Measurements from ENCODE around the gene RNU1-4.
"Not testable (repeated sequence)": the region's sequence is repeated elsewhere in the genome, so short reads cannot be mapped to it uniquely, and the experiment has no call there.

The RNU1-4 gene

DNA sequence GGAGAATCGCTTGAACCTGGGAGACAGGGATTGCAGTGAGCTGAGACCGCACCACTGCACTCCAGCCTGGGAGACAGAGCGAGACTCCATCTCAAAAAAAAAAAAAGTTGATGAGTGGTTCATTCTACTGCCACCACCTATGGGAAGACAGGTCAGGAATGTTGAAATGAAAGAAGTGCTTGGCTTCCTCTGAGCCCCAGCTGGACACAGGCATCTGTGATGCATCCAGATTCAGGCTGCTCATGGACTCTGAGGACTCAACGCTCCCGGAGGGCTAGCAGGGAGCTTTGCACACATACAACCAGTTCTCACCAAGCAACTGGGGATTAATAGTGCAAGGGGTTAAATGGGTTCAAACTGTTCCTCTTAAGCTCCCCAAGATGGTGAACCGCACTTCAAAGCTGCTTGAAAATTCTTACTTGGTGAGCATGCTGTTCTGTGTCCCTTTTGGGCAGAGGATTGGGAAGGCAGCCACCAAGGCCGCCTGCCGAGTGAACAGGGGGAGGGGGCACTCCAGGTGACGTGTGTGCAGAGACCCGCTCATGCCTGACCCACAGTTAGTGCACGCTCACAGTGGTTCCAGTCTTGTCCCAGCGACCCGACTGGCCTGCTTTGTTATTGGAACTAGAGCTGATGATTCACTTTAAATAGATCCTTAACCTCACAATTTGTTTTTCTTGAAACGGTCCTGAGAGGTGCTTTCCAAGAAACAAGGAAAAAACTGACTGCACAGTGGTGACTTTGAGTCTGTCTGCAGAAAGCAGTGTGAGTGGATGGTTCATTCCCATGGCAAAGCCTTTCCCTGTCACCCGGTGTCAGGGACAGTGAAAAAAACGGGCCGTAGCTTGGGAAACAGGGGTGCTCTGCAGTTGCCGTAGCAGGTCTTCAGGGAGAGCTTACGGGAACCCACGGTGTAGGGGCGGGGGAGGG lies 32.2 kb downstream of the RNU1-4 start:
- not testable (repeated sequence) for H3K27me3 ChIP-seq (ENCODE audit: control insufficient read depth, insufficient read depth, low read length, poor library complexity, severe bottlenecking); H3K4me1 ChIP-seq (ENCODE audit: control insufficient read depth, insufficient read depth, low read length); H3K27ac ChIP-seq (ENCODE audit: insufficient read depth, low read depth, low read length, poor library complexity, severe bottlenecking); H3K9me3 ChIP-seq (ENCODE audit: control insufficient read depth, low read length); H3K36me3 ChIP-seq (ENCODE audit: control insufficient read depth, insufficient read depth, low read length); H3K4me3 ChIP-seq (ENCODE audit: insufficient read depth, low read depth, low read length)
- 82% methylated on average over 11 to 12 of the region's 21 CpGs for WGBS, 2 experiments

DNA sequence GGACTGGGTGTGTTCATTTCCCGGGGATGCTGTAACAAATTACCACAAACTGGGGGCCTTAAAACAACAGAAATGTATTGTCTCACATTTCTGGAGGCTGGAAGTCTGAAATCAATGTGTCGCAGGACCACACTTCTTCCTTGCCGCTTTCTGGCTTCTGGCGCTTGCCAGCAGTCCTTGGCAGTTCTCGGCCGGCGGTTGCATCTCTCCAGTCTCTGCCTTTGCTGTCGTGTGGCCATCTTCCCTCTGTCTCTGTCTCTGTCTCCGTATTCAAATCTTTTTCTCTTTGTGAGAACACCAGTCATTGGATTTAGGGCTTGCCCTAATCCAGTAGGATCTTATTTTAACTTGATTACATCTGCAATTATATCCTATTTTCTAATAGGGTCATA lies 32.9 kb downstream of the RNU1-4 start:
- H3K4me1 ChIP-seq (ENCODE audit: control insufficient read depth, insufficient read depth, low read length); H3K4me3 ChIP-seq (ENCODE audit: insufficient read depth, low read depth, low read length); H3K27me3 ChIP-seq (ENCODE audit: control insufficient read depth, insufficient read depth, low read length, poor library complexity, severe bottlenecking); H3K27ac ChIP-seq (ENCODE audit: insufficient read depth, low read depth, low read length, poor library complexity, severe bottlenecking); H3K36me3 ChIP-seq (ENCODE audit: control insufficient read depth, insufficient read depth, low read length); H3K9me3 ChIP-seq (ENCODE audit: control insufficient read depth, low read length): not testable (repeated sequence)
- 80 to 82% methylated on average over 7 to 8 of the region's 9 CpGs for WGBS, 2 experiments

DNA sequence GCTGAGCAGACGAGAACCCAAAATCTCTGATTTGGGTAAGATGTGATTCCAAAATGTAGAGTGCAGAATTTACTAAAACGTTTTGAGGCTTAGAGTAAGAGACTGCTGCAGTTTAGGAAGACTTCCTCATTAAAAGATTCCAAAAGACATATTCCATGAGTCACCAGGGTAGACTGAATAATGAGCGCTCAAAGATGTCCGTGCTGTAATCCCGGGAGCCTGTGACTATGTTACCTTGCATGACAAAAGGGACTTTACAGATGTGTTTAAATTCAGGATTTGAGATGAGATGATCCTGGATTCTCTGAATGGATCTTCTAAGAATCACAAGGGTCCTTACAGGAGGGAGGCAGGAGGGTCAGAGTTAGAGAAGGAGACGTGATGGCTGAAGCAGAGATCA lies 33.4 kb downstream of the RNU1-4 start:
- H3K27me3 ChIP-seq (ENCODE audit: control insufficient read depth, insufficient read depth, low read length, poor library complexity, severe bottlenecking); H3K9me3 ChIP-seq (ENCODE audit: control insufficient read depth, low read length); H3K4me1 ChIP-seq (ENCODE audit: control insufficient read depth, insufficient read depth, low read length); H3K4me3 ChIP-seq (ENCODE audit: insufficient read depth, low read depth, low read length); H3K36me3 ChIP-seq (ENCODE audit: control insufficient read depth, insufficient read depth, low read length); H3K27ac ChIP-seq (ENCODE audit: insufficient read depth, low read depth, low read length, poor library complexity, severe bottlenecking): not testable (repeated sequence)
- WGBS, 2 experiments: 62 to 83% methylated on average over 2 to 3 of the region's 6 CpGs

DNA sequence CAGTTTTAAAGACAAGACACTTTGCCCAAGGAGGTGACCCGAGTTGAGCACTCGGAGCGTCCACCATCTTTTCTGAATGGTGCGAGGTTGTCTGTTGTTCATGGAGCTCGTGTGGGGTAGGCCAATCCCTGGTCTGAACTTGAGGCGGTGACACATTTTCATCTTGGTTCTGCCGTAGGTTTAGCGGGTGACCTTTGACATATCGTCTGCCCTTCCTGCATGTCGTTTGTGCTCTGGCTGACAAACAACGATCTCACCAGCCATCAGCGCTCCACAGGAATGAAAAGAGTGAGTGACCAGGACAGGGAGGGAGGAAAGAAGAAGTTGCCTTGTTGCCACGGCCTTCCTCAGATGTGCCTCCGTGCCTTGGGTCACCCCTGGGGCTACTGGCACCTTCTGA lies 34.5 kb downstream of the RNU1-4 start:
- H3K27me3 ChIP-seq (ENCODE audit: control insufficient read depth, insufficient read depth, low read length, poor library complexity, severe bottlenecking); H3K4me1 ChIP-seq (ENCODE audit: control insufficient read depth, insufficient read depth, low read length); H3K9me3 ChIP-seq (ENCODE audit: control insufficient read depth, low read length); H3K27ac ChIP-seq (ENCODE audit: insufficient read depth, low read depth, low read length, poor library complexity, severe bottlenecking); H3K36me3 ChIP-seq (ENCODE audit: control insufficient read depth, insufficient read depth, low read length); H3K4me3 ChIP-seq (ENCODE audit: insufficient read depth, low read depth, low read length): not testable (repeated sequence)
- 93 to 95% methylated on average over 6 to 7 of the region's 14 CpGs for WGBS, 2 experiments

DNA sequence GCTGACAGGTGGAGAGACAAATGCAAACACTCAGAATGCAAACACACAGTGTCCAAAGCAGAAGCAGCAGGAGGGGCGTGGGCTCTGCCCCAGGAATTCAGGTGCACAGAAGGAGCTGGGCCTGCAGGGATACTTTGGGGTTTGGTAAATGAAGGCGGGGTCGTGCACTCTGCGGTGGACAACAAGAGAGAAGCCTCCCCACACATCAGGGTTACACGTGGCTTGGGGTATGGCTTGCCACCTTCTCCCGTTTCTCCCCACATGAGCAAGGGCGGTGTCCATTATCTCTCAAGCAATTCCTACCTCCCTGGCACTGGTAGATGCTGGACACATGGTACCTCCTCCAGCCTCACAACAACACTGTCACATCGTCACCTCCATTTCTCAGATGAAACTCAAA lies 35.0 kb downstream of the RNU1-4 start:
- 78 to 96% methylated on average over 3 to 6 of the region's 8 CpGs for WGBS, 2 experiments
- not testable (repeated sequence) for H3K27ac ChIP-seq (ENCODE audit: insufficient read depth, low read depth, low read length, poor library complexity, severe bottlenecking); H3K4me1 ChIP-seq (ENCODE audit: control insufficient read depth, insufficient read depth, low read length); H3K36me3 ChIP-seq (ENCODE audit: control insufficient read depth, insufficient read depth, low read length); H3K4me3 ChIP-seq (ENCODE audit: insufficient read depth, low read depth, low read length); H3K9me3 ChIP-seq (ENCODE audit: control insufficient read depth, low read length); H3K27me3 ChIP-seq (ENCODE audit: control insufficient read depth, insufficient read depth, low read length, poor library complexity, severe bottlenecking)

DNA sequence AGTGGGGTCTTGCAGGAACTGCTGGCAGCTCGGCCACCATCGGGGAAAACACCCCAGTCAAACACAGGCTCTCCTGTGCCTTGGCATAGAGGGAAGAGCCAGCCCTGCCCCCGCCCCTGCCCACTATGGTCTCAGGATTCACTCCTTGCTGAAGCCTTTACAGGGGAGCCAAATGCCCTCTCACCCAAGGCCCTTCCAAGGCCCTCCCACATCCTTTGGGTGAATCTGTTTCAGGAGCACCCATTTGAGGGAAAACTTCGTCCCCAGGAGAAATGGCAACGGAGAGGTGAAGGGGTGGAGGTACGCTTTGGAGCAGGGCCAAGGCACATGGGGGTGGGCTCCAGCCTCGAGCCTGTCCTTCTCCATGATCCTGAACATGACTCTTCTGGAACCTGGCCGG lies 35.9 kb downstream of the RNU1-4 start:
- H3K9me3 ChIP-seq (ENCODE audit: control insufficient read depth, low read length); H3K36me3 ChIP-seq (ENCODE audit: control insufficient read depth, insufficient read depth, low read length); H3K27ac ChIP-seq (ENCODE audit: insufficient read depth, low read depth, low read length, poor library complexity, severe bottlenecking); H3K27me3 ChIP-seq (ENCODE audit: control insufficient read depth, insufficient read depth, low read length, poor library complexity, severe bottlenecking); H3K4me3 ChIP-seq (ENCODE audit: insufficient read depth, low read depth, low read length); H3K4me1 ChIP-seq (ENCODE audit: control insufficient read depth, insufficient read depth, low read length): not testable (repeated sequence)
- 93 to 100% methylated on average over 2 of the region's 8 CpGs for WGBS, 2 experiments

DNA sequence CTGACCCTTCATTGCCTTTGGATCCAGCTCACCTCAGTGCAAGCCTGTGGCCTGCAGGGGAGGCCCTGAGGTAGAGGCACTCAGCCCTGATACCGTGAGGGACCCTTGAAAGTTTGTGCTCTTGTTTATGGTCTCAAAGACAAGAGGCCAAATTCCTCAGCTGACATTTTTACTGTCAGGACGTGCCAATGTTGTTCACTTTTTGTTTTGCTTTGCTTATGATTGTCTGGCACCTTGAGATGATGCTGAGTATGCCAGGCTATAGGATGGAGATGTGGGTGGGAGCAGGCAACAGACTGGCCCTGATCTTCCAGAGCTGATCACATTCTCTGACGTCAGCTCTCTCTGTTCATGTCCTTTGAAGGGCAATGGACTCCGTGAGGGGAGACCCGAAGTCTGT lies 36.5 kb downstream of the RNU1-4 start:
- H3K9me3 ChIP-seq (ENCODE audit: control insufficient read depth, low read length); H3K27me3 ChIP-seq (ENCODE audit: control insufficient read depth, insufficient read depth, low read length, poor library complexity, severe bottlenecking); H3K36me3 ChIP-seq (ENCODE audit: control insufficient read depth, insufficient read depth, low read length); H3K4me1 ChIP-seq (ENCODE audit: control insufficient read depth, insufficient read depth, low read length); H3K27ac ChIP-seq (ENCODE audit: insufficient read depth, low read depth, low read length, poor library complexity, severe bottlenecking); H3K4me3 ChIP-seq (ENCODE audit: insufficient read depth, low read depth, low read length): not testable (repeated sequence)
- WGBS, 2 experiments: 89 to 92% methylated on average over 5 of the region's 5 CpGs

DNA sequence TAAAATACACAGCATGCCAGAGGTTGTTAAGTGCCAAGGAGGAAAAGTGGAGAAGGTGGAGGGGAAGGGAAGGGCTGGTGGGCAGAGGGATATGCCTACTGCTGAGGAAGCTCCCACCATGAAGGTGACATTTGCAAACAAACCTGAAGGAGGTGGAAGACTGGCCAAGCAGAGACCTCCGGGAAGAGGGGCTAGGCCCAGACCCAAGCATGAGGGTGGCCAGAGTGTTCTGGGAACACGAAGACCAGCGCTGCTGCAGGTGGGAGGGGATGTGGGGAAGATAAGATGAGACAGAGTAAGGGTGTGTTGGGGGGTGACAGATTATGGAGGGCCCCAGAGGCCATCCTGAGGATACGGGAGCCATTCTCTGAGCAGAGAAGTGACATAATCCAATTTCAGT lies 37.5 kb downstream of the RNU1-4 start:
- H3K36me3 ChIP-seq (ENCODE audit: control insufficient read depth, insufficient read depth, low read length); H3K27ac ChIP-seq (ENCODE audit: insufficient read depth, low read depth, low read length, poor library complexity, severe bottlenecking); H3K4me1 ChIP-seq (ENCODE audit: control insufficient read depth, insufficient read depth, low read length); H3K27me3 ChIP-seq (ENCODE audit: control insufficient read depth, insufficient read depth, low read length, poor library complexity, severe bottlenecking); H3K4me3 ChIP-seq (ENCODE audit: insufficient read depth, low read depth, low read length); H3K9me3 ChIP-seq (ENCODE audit: control insufficient read depth, low read length): not testable (repeated sequence)
- 92 to 97% methylated on average over 4 of the region's 4 CpGs for WGBS, 2 experiments

DNA sequence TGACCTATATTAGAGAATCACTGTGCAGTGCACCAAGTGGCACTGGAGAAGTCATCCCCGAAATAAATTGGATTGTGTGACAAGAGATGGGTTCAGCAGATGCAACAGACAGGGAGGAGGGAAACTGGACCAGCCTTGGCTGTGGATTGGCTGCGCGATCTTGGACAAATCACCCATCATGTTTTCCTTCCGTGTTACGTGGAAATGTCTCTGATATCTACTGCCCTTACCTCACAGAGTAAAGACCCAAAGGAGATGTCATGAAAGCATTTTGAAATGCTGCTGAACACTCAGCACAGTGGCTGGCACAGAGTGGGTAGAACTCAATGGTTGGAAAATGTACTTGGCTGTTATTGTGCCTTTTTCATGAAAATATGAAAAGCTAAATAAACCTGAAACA lies 39.2 kb downstream of the RNU1-4 start:
- H3K4me3 ChIP-seq (ENCODE audit: insufficient read depth, low read depth, low read length); H3K36me3 ChIP-seq (ENCODE audit: control insufficient read depth, insufficient read depth, low read length); H3K27me3 ChIP-seq (ENCODE audit: control insufficient read depth, insufficient read depth, low read length, poor library complexity, severe bottlenecking); H3K9me3 ChIP-seq (ENCODE audit: control insufficient read depth, low read length); H3K27ac ChIP-seq (ENCODE audit: insufficient read depth, low read depth, low read length, poor library complexity, severe bottlenecking); H3K4me1 ChIP-seq (ENCODE audit: control insufficient read depth, insufficient read depth, low read length): not testable (repeated sequence)
- WGBS, 2 experiments: 89 to 90% methylated on average over 5 of the region's 5 CpGs

DNA sequence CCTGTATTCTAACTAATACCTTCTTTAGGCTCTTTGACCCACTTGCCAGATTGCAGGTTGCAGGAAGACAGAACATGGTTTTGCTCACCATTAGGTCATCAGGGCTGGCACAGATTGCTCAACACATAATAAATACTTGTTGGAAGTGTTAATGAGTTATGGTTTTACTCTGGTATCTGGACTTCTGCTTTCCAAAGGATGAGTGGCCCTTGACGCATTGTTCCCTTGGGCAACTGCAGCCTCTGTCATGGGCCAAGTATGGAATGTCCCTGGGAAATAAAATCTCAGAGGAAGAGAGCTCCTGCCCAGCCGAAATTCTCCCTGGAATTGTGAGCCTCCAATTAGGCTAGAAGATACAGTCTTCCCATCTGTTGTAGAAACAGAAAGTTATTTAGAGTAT lies 40.7 kb downstream of the RNU1-4 start:
- H3K4me3 ChIP-seq (ENCODE audit: insufficient read depth, low read depth, low read length); H3K9me3 ChIP-seq (ENCODE audit: control insufficient read depth, low read length); H3K27ac ChIP-seq (ENCODE audit: insufficient read depth, low read depth, low read length, poor library complexity, severe bottlenecking); H3K36me3 ChIP-seq (ENCODE audit: control insufficient read depth, insufficient read depth, low read length); H3K27me3 ChIP-seq (ENCODE audit: control insufficient read depth, insufficient read depth, low read length, poor library complexity, severe bottlenecking); H3K4me1 ChIP-seq (ENCODE audit: control insufficient read depth, insufficient read depth, low read length): not testable (repeated sequence)
- no CpG with 5 or more reads among the region's 2 CpGs for WGBS, 2 experiments

DNA sequence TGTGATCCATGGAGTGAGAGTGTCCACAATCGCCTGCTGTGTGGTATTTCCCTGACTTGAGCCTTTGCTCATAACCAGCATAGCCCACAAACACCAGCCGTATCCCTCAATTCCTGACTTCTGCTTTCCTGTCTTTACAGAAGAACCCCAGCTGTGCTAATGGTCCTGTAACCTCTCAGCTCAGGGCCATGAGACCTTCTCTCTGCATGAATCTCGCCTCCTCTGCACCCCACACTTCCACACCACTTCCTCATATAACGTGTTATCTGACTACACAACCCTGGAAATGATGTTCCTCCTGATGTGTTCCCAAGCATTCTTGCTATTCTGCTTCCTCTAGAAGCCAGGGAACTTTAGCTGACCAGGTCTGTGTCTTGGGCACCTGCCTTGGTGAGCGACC lies 41.3 kb downstream of the RNU1-4 start:
- not testable (repeated sequence) for H3K9me3 ChIP-seq (ENCODE audit: control insufficient read depth, low read length); H3K36me3 ChIP-seq (ENCODE audit: control insufficient read depth, insufficient read depth, low read length); H3K4me3 ChIP-seq (ENCODE audit: insufficient read depth, low read depth, low read length); H3K27ac ChIP-seq (ENCODE audit: insufficient read depth, low read depth, low read length, poor library complexity, severe bottlenecking); H3K4me1 ChIP-seq (ENCODE audit: control insufficient read depth, insufficient read depth, low read length); H3K27me3 ChIP-seq (ENCODE audit: control insufficient read depth, insufficient read depth, low read length, poor library complexity, severe bottlenecking)
- 91 to 94% methylated on average over 3 of the region's 5 CpGs for WGBS, 2 experiments

Measured in ectodermal cell (in vitro differentiated cells).